ENCODE results near the gene RANBP3.

DNA sequence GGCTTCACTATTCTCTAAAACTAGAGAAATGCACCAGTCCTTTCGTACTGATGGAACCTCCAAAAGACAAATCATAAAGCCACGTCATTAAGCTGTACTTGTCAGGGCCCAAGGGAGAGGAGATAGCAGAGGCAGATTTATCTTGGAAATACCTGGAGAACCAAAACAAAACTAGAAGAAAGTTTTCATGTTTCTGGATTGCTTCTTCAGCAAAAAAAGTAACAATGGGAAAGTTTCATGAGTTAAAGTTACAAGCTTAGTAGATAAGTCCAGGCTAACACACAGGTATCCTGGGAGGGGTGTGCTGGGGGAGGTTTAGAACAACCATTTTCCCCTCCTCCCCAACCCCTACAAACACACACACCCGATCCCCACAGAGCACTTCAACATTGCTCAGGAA lies 21.6 kb downstream of the RANBP3 start:
- TF ChIP-seq EP300 (IDR thresholded peaks at IDR 0.05; ENCODE audit: borderline replicate concordance): no peak
- TF ChIP-seq YY1 (IDR thresholded peaks at IDR 0.05; ENCODE audit: low read depth): no peak
- TF ChIP-seq FOXM1 (IDR thresholded peaks at IDR 0.05; ENCODE audit: borderline replicate concordance, low read depth): no peak
- no peak for TF ChIP-seq TAF1 (IDR thresholded peaks at IDR 0.05; ENCODE audit: low read depth)
- TF ChIP-seq, protein P1, sequence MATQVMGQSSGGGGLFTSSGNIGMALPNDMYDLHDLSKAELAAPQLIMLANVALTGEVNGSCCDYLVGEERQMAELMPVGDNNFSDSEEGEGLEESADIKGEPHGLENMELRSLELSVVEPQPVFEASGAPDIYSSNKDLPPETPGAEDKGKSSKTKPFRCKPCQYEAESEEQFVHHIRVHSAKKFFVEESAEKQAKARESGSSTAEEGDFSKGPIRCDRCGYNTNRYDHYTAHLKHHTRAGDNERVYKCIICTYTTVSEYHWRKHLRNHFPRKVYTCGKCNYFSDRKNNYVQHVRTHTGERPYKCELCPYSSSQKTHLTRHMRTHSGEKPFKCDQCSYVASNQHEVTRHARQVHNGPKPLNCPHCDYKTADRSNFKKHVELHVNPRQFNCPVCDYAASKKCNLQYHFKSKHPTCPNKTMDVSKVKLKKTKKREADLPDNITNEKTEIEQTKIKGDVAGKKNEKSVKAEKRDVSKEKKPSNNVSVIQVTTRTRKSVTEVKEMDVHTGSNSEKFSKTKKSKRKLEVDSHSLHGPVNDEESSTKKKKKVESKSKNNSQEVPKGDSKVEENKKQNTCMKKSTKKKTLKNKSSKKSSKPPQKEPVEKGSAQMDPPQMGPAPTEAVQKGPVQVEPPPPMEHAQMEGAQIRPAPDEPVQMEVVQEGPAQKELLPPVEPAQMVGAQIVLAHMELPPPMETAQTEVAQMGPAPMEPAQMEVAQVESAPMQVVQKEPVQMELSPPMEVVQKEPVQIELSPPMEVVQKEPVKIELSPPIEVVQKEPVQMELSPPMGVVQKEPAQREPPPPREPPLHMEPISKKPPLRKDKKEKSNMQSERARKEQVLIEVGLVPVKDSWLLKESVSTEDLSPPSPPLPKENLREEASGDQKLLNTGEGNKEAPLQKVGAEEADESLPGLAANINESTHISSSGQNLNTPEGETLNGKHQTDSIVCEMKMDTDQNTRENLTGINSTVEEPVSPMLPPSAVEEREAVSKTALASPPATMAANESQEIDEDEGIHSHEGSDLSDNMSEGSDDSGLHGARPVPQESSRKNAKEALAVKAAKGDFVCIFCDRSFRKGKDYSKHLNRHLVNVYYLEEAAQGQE (IDR thresholded peaks at IDR 0.05; ENCODE audit: low read depth): no peak
- TF ChIP-seq CEBPB (IDR thresholded peaks at IDR 0.05): no peak
- TF ChIP-seq, protein P2, sequence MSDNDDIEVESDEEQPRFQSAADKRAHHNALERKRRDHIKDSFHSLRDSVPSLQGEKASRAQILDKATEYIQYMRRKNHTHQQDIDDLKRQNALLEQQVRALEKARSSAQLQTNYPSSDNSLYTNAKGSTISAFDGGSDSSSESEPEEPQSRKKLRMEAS (IDR thresholded peaks at IDR 0.05): no peak
- TF ChIP-seq ZBTB7A (IDR thresholded peaks at IDR 0.05; ENCODE audit: low read depth): no peak
- TF ChIP-seq RAD21 (IDR thresholded peaks at IDR 0.05; ENCODE audit: low read depth): no peak
- TF ChIP-seq, protein P3, sequence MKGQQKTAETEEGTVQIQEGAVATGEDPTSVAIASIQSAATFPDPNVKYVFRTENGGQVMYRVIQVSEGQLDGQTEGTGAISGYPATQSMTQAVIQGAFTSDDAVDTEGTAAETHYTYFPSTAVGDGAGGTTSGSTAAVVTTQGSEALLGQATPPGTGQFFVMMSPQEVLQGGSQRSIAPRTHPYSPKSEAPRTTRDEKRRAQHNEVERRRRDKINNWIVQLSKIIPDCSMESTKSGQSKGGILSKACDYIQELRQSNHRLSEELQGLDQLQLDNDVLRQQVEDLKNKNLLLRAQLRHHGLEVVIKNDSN (IDR thresholded peaks at IDR 0.05): no peak
- TF ChIP-seq EGR1 (IDR thresholded peaks at IDR 0.05): no peak
- no peak for TF ChIP-seq TCF12 (IDR thresholded peaks at IDR 0.05; ENCODE audit: low read depth)
- TF ChIP-seq NFIC (IDR thresholded peaks at IDR 0.05): no peak
- TF ChIP-seq TEAD4 (IDR thresholded peaks at IDR 0.05): no peak
